Gastroesophageal sphincter (tissue), 3 donors: Measurements from ENCODE around the gene PHF5A.

ENCODE experiments used
- EP300 ChIP-seq: sonication (generic); formaldehyde crosslinking; IDR thresholded peaks from one replicate; pipeline ENCODE4 v1.6.1; 2017; ENCODE audit warnings: antibody characterized with exemption, mild to moderate bottlenecking
- POLR2A ChIP-seq, 2 donors: fragments of 450-650 bp; IDR thresholded peaks; one replicate each; pipeline ENCODE4 v1.6.1; 2017; ENCODE audit warnings: antibody characterized with exemption in 2 of 2, mild to moderate bottlenecking in 2 of 2, moderate library complexity in 1 of 2
- TF ChIP-seq, protein P1 (sequence below), 4 experiments: fragments of 200-600 bp in 2 of 4; fragments of 450-650 bp in 2 of 4; sonication (generic) in 1 of 4; IDR thresholded peaks; one replicate each; pipeline ENCODE4 v1.5.1; 2017 to 2019; ENCODE audit warnings: antibody characterized with exemption in 4 of 4, mild to moderate bottlenecking in 2 of 4, moderate library complexity in 2 of 4

GRCh38 chr22:41478473-41478872 lies 10.0 kb upstream of the PHF5A start:
- TF ChIP-seq, protein P1, sequence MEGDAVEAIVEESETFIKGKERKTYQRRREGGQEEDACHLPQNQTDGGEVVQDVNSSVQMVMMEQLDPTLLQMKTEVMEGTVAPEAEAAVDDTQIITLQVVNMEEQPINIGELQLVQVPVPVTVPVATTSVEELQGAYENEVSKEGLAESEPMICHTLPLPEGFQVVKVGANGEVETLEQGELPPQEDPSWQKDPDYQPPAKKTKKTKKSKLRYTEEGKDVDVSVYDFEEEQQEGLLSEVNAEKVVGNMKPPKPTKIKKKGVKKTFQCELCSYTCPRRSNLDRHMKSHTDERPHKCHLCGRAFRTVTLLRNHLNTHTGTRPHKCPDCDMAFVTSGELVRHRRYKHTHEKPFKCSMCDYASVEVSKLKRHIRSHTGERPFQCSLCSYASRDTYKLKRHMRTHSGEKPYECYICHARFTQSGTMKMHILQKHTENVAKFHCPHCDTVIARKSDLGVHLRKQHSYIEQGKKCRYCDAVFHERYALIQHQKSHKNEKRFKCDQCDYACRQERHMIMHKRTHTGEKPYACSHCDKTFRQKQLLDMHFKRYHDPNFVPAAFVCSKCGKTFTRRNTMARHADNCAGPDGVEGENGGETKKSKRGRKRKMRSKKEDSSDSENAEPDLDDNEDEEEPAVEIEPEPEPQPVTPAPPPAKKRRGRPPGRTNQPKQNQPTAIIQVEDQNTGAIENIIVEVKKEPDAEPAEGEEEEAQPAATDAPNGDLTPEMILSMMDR (IDR thresholded peaks at IDR 0.05), result no peak
- TF ChIP-seq POLR2A (IDR thresholded peaks at IDR 0.05) (no peak), EP300 (no peak)
